ENCODE data around the gene CYP2C19. TPM values are rescaled to one million over a fixed set of nuclear protein-coding genes. Genes with fewer than 3 reads are reported as not detected.

CYP2C19 gene
- total RNA-seq, 3 donors from 2014 or later: 0.13 TPM; not detected in 2

Other genes starting within 250 kb of the CYP2C19 start
- 100 to 1,000 TPM in 1 of 3 donors, 10 to 100 TPM in 2; 87.9 to 119 (median 92.7) TPM for gene HELLS, start 216.9 kb upstream of the CYP2C19 start, total RNA-seq
- not detected for gene CYP2C18, start 79.0 kb upstream of the CYP2C19 start, total RNA-seq
- under 1 TPM; 0.16 to 0.43 (median 0.23) TPM for gene CYP2C9, start 176.0 kb downstream of the CYP2C19 start, total RNA-seq

Data from activated T-cell treated with anti-CD3 and anti-CD28 coated beads, Interleukin-2, amount 50 U/mL, for 4 hours (primary cell).